OCI-LY1 (cell line): ENCODE results near the gene NPAS3.

Experiments
- EZH2 ChIP-seq: fragments of 200-600 bp; sonication (generic), shearing (Covaris generic); IDR thresholded peaks from 2 replicates; pipeline ENCODE4 v1.8.0; 2017; ENCODE audit warnings: borderline replicate concordance, mixed run types, mild to moderate bottlenecking, antibody characterized with exemption, low read length, moderate library complexity, mixed read lengths
- TF ChIP-seq, protein P1 (sequence below): fragments of 200-600 bp; sonication (generic), shearing (Covaris generic); IDR thresholded peaks from 2 replicates; pipeline ENCODE4 v1.5.1; 2017; ENCODE audit warnings: mild to moderate bottlenecking, antibody characterized with exemption, low read length, moderate library complexity, mixed read lengths

DNA sequence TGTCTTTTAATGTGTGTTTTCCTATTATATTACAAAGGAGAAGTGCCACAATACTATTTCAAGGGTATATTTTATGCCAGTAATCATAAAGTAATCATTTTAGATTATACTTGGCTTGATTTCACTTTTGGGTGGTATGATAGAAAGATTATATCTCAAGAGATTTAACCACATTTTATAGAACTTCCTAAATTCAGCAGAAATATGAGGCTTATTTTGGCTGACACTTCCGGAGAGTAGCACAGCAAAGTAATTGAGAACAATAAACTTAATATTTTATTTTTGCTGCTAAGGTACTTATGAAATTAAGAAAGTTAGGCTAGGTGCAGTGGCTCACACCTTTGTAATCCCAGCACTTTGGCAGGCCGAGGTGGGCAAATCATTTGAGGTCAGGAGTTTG lies 319.1 kb downstream of the NPAS3 start:
- TF ChIP-seq, protein P1, sequence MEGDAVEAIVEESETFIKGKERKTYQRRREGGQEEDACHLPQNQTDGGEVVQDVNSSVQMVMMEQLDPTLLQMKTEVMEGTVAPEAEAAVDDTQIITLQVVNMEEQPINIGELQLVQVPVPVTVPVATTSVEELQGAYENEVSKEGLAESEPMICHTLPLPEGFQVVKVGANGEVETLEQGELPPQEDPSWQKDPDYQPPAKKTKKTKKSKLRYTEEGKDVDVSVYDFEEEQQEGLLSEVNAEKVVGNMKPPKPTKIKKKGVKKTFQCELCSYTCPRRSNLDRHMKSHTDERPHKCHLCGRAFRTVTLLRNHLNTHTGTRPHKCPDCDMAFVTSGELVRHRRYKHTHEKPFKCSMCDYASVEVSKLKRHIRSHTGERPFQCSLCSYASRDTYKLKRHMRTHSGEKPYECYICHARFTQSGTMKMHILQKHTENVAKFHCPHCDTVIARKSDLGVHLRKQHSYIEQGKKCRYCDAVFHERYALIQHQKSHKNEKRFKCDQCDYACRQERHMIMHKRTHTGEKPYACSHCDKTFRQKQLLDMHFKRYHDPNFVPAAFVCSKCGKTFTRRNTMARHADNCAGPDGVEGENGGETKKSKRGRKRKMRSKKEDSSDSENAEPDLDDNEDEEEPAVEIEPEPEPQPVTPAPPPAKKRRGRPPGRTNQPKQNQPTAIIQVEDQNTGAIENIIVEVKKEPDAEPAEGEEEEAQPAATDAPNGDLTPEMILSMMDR: no peak
- no peak for TF ChIP-seq EZH2
